K562 (cell line): ENCODE measurements around the gene FBXO17. TPM values are rescaled to one million over a fixed set of nuclear protein-coding genes. Genes with fewer than 3 reads are reported as not detected.

ENCODE experiments used
- ETS2 ChIP-seq: IDR thresholded peaks from 2 replicates; pipeline ENCODE4 v1.6.1; 2016; ENCODE audit warnings: borderline replicate concordance, missing genetic modification characterization, mild to moderate bottlenecking, moderate library complexity, missing compliant biosample characterization; ENCODE audit not compliant: poor library complexity, severe bottlenecking
- MCM5 ChIP-seq: fragments of 450-650 bp; IDR thresholded peaks from 2 replicates; pipeline ENCODE4 v1.6.1; 2016; ENCODE audit warnings: low read depth
- NCOA4 ChIP-seq: fragments of 450-650 bp; IDR thresholded peaks from 2 replicates; pipeline ENCODE4 v1.6.1; 2018; ENCODE audit warnings: mild to moderate bottlenecking; ENCODE audit not compliant: partially characterized antibody
- RAD21 ChIP-seq, 2 experiments: fragments of 250-450 bp in 1 of 2; fragments of 450-650 bp in 1 of 2; sonication (Bioruptor Pico) in 1 of 2; formaldehyde crosslinking in 1 of 2; IDR thresholded peaks in 1 of 2; conservative IDR thresholded peaks in 1 of 2; 2 replicates each; pipeline versions ENCODE4 v1.4.0 to v1.8.0; 2020 to 2022; ENCODE audit warnings: mild to moderate bottlenecking in 2 of 2, moderate library complexity in 1 of 2
- SMARCB1 ChIP-seq: IDR thresholded peaks from 2 replicates; pipeline ENCODE4 v1.6.1; 2011; ENCODE audit warnings: improper control_type of control experiment, low read depth; ENCODE audit not compliant: insufficient read length
- ZNF274 ChIP-seq: IDR thresholded peaks from 2 replicates; pipeline ENCODE4 v1.6.1; 2011; ENCODE audit warnings: low read depth, mild to moderate bottlenecking, low read length, moderate library complexity, borderline replicate concordance
- polyA plus RNA-seq, 8 experiments: library from polyadenylated mRNA; depleted of rRNA in 4 of 8; stranded (reverse) in 5 of 8; unstranded in 3 of 8; fragments of >200 nt; fragmentation: Nextera tagmentation in 2 of 8; fragmentation: Illumina TruSeq in 1 of 8; extraction: Ambion mirVana in 2 of 8; extraction: Trizol in 1 of 8; gene quantifications; 2 replicates each; pipeline versions ENCODE4 v1.2.1 to v1.2.3, GENCODE V29; 2011 to 2014; ENCODE audit warnings: inconsistent platforms in 1 of 8, missing spikeins in 1 of 8
- total RNA-seq, 7 experiments: library from RNA; depleted of rRNA in 6 of 7; stranded (reverse); fragments of >200 nt in 6 of 7; fragmentation: Illumina TruSeq in 2 of 7; extraction: Trizol in 2 of 7; gene quantifications; 2 replicates each; pipeline versions ENCODE4 v1.2.1 to v1.2.3, GENCODE V29; 2011 to 2021; ENCODE audit warnings: low replicate concordance in 1 of 7
- TF ChIP-seq, protein P1 (sequence below): fragments of 450-650 bp; IDR thresholded peaks from 2 replicates; pipeline ENCODE4 v1.6.1; 2016; ENCODE audit warnings: low read depth
- TF ChIP-seq, protein P2 (sequence below): fragments of 450-650 bp; IDR thresholded peaks from 2 replicates; pipeline ENCODE4 v1.6.1; 2016; ENCODE audit warnings: borderline replicate concordance
- TF ChIP-seq, protein P3 (sequence below), 3 experiments: IDR thresholded peaks in 2 of 3; conservative IDR thresholded peaks in 1 of 3; 2 replicates each; pipeline ENCODE4 v1.5.1; 2011 to 2012; ENCODE audit warnings: low read length in 3 of 3, mild to moderate bottlenecking in 3 of 3, control low read depth in 2 of 3, improper control_type of control experiment in 1 of 3, inconsistent platforms in 1 of 3, low read depth in 1 of 3, mixed read lengths in 1 of 3, moderate library complexity in 1 of 3; ENCODE audit not compliant: insufficient read depth in 2 of 3
- TF ChIP-seq, protein P4 (sequence below), 2 experiments: fragments of 250-450 bp in 1 of 2; fragments of 450-650 bp in 1 of 2; sonication (Bioruptor Pico) in 1 of 2; IDR thresholded peaks; 2 replicates each; pipeline versions ENCODE4 v1.6.1 to v1.8.0; 2016 to 2021; ENCODE audit warnings: mild to moderate bottlenecking in 2 of 2, moderate library complexity in 2 of 2, missing compliant biosample characterization in 1 of 2, missing genetic modification characterization in 1 of 2

FBXO17 gene
- total and polyA plus RNA-seq, 9 of the 15 experiments (the other 6 are each of a cell fraction or from before 2014, with no cell fraction given) = 4.1 to 27.1 (median 19.0) TPM

- TF ChIP-seq, protein P1, sequence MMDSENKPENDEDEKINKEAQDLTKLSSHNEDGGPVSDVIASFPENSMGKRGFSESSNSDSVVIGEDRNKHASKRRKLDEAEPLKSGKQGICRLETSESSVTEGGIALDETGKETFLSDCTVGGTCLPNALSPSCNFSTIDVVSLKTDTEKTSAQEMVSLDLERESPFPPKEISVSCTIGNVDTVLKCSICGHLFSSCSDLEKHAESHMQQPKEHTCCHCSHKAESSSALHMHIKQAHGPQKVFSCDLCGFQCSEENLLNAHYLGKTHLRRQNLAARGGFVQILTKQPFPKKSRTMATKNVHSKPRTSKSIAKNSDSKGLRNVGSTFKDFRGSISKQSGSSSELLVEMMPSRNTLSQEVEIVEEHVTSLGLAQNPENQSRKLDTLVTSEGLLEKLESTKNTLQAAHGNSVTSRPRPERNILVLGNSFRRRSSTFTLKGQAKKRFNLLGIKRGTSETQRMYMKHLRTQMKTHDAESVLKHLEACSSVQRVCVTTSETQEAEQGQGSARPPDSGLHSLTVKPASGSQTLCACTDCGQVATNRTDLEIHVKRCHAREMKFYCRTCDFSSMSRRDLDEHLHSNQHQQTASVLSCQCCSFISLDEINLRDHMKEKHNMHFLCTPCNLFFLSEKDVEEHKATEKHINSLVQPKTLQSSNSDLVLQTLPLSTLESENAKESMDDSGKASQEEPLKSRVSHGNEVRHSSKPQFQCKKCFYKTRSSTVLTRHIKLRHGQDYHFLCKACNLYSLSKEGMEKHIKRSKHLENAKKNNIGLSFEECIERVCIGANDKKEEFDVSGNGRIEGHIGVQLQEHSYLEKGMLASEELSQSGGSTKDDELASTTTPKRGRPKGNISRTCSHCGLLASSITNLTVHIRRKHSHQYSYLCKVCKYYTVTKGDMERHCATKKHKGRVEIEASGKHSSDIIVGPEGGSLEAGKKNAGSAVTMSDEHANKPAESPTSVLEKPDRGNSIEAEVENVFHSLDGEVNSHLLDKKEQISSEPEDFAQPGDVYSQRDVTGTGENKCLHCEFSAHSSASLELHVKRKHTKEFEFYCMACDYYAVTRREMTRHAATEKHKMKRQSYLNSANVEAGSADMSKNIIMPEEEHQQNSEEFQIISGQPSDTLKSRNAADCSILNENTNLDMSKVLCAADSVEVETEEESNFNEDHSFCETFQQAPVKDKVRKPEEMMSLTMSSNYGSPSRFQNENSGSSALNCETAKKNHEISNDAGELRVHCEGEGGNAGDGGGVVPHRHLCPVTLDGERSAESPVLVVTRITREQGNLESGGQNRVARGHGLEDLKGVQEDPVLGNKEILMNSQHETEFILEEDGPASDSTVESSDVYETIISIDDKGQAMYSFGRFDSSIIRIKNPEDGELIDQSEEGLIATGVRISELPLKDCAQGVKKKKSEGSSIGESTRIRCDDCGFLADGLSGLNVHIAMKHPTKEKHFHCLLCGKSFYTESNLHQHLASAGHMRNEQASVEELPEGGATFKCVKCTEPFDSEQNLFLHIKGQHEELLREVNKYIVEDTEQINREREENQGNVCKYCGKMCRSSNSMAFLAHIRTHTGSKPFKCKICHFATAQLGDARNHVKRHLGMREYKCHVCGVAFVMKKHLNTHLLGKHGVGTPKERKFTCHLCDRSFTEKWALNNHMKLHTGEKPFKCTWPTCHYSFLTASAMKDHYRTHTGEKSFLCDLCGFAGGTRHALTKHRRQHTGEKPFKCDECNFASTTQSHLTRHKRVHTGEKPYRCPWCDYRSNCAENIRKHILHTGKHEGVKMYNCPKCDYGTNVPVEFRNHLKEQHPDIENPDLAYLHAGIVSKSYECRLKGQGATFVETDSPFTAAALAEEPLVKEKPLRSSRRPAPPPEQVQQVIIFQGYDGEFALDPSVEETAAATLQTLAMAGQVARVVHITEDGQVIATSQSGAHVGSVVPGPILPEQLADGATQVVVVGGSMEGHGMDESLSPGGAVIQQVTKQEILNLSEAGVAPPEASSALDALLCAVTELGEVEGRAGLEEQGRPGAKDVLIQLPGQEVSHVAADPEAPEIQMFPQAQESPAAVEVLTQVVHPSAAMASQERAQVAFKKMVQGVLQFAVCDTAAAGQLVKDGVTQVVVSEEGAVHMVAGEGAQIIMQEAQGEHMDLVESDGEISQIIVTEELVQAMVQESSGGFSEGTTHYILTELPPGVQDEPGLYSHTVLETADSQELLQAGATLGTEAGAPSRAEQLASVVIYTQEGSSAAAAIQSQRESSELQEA = peak; percentile 21; the same call in 1 of the 2 replicates
- no peak for TF ChIP-seq MCM5
- TF ChIP-seq, protein P2, sequence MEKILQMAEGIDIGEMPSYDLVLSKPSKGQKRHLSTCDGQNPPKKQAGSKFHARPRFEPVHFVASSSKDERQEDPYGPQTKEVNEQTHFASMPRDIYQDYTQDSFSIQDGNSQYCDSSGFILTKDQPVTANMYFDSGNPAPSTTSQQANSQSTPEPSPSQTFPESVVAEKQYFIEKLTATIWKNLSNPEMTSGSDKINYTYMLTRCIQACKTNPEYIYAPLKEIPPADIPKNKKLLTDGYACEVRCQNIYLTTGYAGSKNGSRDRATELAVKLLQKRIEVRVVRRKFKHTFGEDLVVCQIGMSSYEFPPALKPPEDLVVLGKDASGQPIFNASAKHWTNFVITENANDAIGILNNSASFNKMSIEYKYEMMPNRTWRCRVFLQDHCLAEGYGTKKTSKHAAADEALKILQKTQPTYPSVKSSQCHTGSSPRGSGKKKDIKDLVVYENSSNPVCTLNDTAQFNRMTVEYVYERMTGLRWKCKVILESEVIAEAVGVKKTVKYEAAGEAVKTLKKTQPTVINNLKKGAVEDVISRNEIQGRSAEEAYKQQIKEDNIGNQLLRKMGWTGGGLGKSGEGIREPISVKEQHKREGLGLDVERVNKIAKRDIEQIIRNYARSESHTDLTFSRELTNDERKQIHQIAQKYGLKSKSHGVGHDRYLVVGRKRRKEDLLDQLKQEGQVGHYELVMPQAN = 0 out of 2 replicates have a peak, but pooled peaks have one; percentile 35
- peak in 1 of 2 experiments; percentile 48; a peak in 2 of 4 replicates for TF ChIP-seq RAD21 (CRISPR knock-in tag; conservative IDR thresholded peaks at IDR 0.05 in 1 of 2, IDR thresholded peaks at IDR 0.05 in 1 of 2)
- TF ChIP-seq NCOA4 = no peak
- TF ChIP-seq, protein P3, sequence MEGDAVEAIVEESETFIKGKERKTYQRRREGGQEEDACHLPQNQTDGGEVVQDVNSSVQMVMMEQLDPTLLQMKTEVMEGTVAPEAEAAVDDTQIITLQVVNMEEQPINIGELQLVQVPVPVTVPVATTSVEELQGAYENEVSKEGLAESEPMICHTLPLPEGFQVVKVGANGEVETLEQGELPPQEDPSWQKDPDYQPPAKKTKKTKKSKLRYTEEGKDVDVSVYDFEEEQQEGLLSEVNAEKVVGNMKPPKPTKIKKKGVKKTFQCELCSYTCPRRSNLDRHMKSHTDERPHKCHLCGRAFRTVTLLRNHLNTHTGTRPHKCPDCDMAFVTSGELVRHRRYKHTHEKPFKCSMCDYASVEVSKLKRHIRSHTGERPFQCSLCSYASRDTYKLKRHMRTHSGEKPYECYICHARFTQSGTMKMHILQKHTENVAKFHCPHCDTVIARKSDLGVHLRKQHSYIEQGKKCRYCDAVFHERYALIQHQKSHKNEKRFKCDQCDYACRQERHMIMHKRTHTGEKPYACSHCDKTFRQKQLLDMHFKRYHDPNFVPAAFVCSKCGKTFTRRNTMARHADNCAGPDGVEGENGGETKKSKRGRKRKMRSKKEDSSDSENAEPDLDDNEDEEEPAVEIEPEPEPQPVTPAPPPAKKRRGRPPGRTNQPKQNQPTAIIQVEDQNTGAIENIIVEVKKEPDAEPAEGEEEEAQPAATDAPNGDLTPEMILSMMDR (IDR thresholded peaks at IDR 0.05 in 2 of 3, conservative IDR thresholded peaks at IDR 0.05 in 1 of 3; ENCODE audit: insufficient read depth in 2 of 3, low read depth in 1 of 3, low read length in 3 of 3) = peak; percentile 43 to 62 (median 62)
- no peak for TF ChIP-seq SMARCB1
- TF ChIP-seq, protein P4, sequence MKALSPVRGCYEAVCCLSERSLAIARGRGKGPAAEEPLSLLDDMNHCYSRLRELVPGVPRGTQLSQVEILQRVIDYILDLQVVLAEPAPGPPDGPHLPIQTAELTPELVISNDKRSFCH (CRISPR knock-in tag; IDR thresholded peaks at IDR 0.05) = no peak
- TF ChIP-seq, protein P4 (tag; IDR thresholded peaks at IDR 0.05) = no peak
- no peak for TF ChIP-seq ETS2 (tag)
- no peak for TF ChIP-seq ZNF274
These were observed 23.0 kb downstream of the FBXO17 start (continued) for GRCh38 chr19:38952395-38953165.
